Measurements from ENCODE around the gene ZNF587. TPM values are rescaled to one million over a fixed set of nuclear protein-coding genes. Genes with fewer than 3 reads are reported as not detected.
"Not testable (repeated sequence)": the region's sequence is repeated elsewhere in the genome, so short reads cannot be mapped to it uniquely, and the experiment has no call there.

The ZNF587 gene
- total RNA-seq, 1 donor from 2014 or later, result 61.3 TPM

DNA sequence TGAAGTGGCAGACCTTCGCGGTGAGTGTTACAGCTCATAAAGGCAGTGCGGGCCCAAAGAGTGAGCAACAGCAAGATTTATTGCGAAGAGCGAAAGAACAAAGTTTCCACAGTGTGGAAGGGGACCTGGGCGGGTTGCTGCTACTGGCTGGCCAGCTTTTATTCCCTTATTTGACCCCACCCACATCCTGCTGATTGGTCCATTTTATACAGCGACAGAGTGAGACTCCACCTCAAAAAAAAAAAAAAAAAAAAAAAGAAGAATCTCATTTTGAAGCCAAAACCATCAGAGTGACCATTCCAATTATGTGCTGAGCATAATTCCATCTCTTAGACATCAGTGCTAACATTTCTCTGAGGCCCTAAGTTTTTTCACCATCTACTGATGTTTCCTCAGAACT, 33.0 kb upstream of the ZNF587 start:
- H3K9me3 Mint-ChIP-seq, result no peaks in the 10 kb centered on the region
- no peak for TF ChIP-seq CTCF (conservative IDR thresholded peaks at IDR 0.05)
- H3K4me3 Mint-ChIP-seq, result peak overlapping the region; percentile 48
- peak overlapping the region; percentile 55 for H3K27ac Mint-ChIP-seq
- no peak for DNase-seq (ENCODE audit: extremely low spot score, unreplicated experiment)
- peaks cover 11% of the 10 kb centered on the region for H3K36me3 Mint-ChIP-seq
- H3K27me3 Mint-ChIP-seq, result no peaks in the 10 kb centered on the region
- H3K4me1 Mint-ChIP-seq (ENCODE audit: unreplicated experiment), result peaks cover 48% of the 10 kb centered on the region

DNA sequence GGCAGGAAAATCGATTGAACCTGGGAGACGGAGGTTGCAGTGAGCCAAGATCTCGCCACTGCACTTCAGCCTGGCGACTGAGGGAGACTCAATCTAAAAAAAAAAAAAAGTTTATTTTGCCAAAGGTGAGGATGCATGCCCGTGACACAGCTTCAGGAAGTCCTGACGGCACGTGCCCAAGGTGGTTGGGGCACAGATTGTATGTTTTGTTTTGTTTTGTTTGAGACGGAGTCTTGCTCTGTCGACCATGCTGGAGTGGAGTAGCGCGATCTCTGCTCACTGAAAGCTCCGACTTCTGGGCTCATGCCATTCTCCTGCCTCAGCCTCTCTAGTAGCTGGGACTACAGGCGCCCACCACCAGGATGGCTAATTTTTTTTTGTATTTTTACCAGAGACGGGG, 31.7 kb upstream of the ZNF587 start:
- no peaks in the 10 kb centered on the region for H3K27me3 Mint-ChIP-seq
- peaks cover 15% of the 10 kb centered on the region for H3K36me3 Mint-ChIP-seq
- H3K27ac Mint-ChIP-seq, result peak overlapping the region; percentile 96
- no peaks in the 10 kb centered on the region for H3K9me3 Mint-ChIP-seq
- H3K4me3 Mint-ChIP-seq, result peak overlapping the region; percentile 96
- TF ChIP-seq CTCF (conservative IDR thresholded peaks at IDR 0.05), result no peak
- no peak for DNase-seq (ENCODE audit: extremely low spot score, unreplicated experiment)
- H3K4me1 Mint-ChIP-seq (ENCODE audit: unreplicated experiment), result peaks cover 50% of the 10 kb centered on the region

- peak overlapping the region; percentile 96 for H3K27ac Mint-ChIP-seq
- H3K4me1 Mint-ChIP-seq (ENCODE audit: unreplicated experiment), result peaks cover 49% of the 10 kb centered on the region
- DNase-seq (ENCODE audit: extremely low spot score, unreplicated experiment), result no peak
- H3K36me3 Mint-ChIP-seq, result peaks cover 17% of the 10 kb centered on the region
- no peaks in the 10 kb centered on the region for H3K27me3 Mint-ChIP-seq
- TF ChIP-seq CTCF (conservative IDR thresholded peaks at IDR 0.05), result no peak
- H3K9me3 Mint-ChIP-seq, result no peaks in the 10 kb centered on the region
- H3K4me3 Mint-ChIP-seq, result peak overlapping the region; percentile 96
Observed at GRCh38 chr19:57818378-57818777, 31.3 kb upstream of the ZNF587 start.

DNA sequence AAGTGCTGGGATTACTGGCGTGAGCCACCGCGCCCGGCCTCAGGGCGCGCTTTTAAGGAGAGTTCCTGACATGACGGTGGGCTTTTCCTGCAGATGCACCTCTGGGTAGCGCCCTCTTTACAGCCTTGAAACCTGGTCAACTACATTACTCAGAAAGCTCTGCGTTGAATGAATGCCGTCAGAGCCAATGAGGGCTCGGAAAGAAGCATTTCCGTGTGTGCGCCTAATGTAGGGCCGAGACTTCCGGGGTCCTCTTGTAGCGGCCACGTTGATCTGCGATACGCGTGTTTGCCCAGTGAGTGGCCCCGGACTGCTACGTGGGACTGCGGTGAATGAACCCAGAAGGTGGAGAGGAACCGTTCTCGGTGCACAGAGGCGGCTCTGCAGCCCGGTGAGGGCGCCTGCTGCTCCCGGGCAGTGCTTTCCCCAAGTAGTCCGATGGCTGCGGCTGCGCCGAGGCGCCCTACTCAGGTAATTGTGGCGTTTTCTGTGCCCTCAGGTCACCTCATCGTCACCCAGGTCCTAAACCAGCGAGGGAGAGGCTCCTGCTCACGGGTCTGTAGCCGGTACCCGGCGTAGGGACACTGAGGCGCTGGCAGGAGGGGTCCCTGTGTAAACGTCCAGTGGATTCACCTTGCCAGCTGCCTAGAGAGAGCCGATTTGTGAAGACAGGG, 30.0 kb upstream of the ZNF587 start:
- Mint-ChIP-seq H3K27me3 (no peaks in the 10 kb centered on the region), H3K4me3 (peak overlapping the region; percentile 96), H3K4me1 (ENCODE audit: unreplicated experiment) (peaks cover 57% of the 10 kb centered on the region), H3K9me3 (no peaks in the 10 kb centered on the region), H3K27ac (peak overlapping the region; percentile 96), H3K36me3 (peaks cover 27% of the 10 kb centered on the region)
- peak; percentile 14 for TF ChIP-seq CTCF (conservative IDR thresholded peaks at IDR 0.05)
- peak; percentile 77 for DNase-seq (ENCODE audit: extremely low spot score, unreplicated experiment)

GRCh38 chr19:57820599-57820998, 29.1 kb upstream of the ZNF587 start:
- peak overlapping the region; percentile 96 for H3K27ac Mint-ChIP-seq
- H3K27me3 Mint-ChIP-seq, result no peaks in the 10 kb centered on the region
- peak overlapping the region; percentile 96 for H3K4me3 Mint-ChIP-seq
- peaks cover 53% of the 10 kb centered on the region for H3K4me1 Mint-ChIP-seq (ENCODE audit: unreplicated experiment)
- DNase-seq (ENCODE audit: extremely low spot score, unreplicated experiment), result no peak
- H3K36me3 Mint-ChIP-seq, result peaks cover 28% of the 10 kb centered on the region
- H3K9me3 Mint-ChIP-seq, result no peaks in the 10 kb centered on the region
- TF ChIP-seq CTCF (conservative IDR thresholded peaks at IDR 0.05), result no peak

DNA sequence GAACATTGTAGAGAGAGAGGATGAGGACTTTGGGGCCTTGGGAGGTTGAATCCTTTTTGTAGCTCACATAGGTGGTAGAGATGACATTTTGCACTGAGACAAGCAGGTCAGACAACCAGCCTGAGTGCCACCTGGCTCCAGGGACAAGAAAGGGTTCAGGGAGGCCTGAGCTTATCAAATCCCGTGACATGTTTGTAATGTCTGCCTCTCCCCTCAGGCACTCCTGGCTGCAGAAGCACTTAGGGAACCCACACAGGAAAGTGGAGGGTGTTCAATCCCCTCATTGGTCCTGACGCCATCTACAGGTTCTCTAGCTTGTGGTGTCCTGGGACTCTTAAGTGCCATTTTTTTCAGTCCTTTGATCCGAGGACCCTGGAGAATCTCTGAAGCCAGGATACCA, 28.6 kb upstream of the ZNF587 start:
- not testable (repeated sequence) for DNase-seq (ENCODE audit: extremely low spot score, unreplicated experiment); H3K27me3 Mint-ChIP-seq; H3K9me3 Mint-ChIP-seq
- Mint-ChIP-seq H3K27ac (peak overlapping the region; percentile 96), H3K36me3 (peaks cover 31% of the 10 kb centered on the region), H3K4me3 (peak overlapping the region; percentile 96), H3K4me1 (ENCODE audit: unreplicated experiment) (peaks cover 51% of the 10 kb centered on the region)

DNA sequence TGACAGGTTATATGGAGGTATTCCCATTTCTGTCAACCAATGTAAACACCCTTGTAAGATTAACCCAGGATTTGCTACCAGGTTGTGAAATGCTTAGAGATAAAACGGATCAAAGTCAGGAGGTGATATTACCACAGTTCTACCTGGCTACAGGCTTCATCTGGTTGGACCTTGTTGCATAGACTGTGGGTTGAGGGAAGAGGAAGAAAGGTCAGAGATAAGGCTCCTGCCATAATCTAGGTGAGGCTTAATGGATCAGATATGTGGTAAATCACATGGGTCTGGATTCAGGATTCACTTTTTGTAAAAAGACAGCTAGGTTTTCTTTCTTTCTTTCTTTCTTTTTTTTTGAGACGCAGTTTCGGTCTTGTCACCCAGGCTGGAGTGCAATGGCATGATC, 28.2 kb upstream of the ZNF587 start:
- Mint-ChIP-seq H3K36me3 (peaks cover 33% of the 10 kb centered on the region), H3K4me3 (peak overlapping the region; percentile 96), H3K4me1 (ENCODE audit: unreplicated experiment) (peaks cover 47% of the 10 kb centered on the region), H3K27ac (peak overlapping the region; percentile 96)
- DNase-seq (ENCODE audit: extremely low spot score, unreplicated experiment); H3K9me3 Mint-ChIP-seq; H3K27me3 Mint-ChIP-seq: not testable (repeated sequence)

DNA sequence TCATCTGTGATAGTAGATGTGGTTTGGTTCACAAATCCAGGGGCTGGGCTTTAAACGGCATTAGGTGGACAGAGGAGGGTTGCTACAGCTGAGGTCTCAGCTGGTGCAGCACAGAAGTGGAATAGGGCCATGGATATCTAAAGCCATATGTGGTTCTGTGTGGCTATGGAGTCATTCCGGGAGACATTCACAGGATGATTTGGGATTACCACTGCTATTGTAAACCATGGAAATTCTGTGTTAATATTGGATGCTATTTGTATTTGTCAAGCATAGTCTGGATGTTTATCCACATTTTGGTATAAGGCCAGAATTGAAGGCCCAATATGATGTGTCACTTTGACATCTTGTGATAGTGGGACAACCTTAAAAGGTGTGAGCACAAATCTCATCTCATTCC, 26.5 kb upstream of the ZNF587 start:
- not testable (repeated sequence) for H3K27me3 Mint-ChIP-seq; DNase-seq (ENCODE audit: extremely low spot score, unreplicated experiment); H3K9me3 Mint-ChIP-seq
- peaks cover 46% of the 10 kb centered on the region for H3K4me1 Mint-ChIP-seq (ENCODE audit: unreplicated experiment)
- H3K36me3 Mint-ChIP-seq, result peaks cover 42% of the 10 kb centered on the region
- peak overlapping the region; percentile 42 for H3K27ac Mint-ChIP-seq
- H3K4me3 Mint-ChIP-seq, result peak overlapping the region; percentile 33

- Mint-ChIP-seq H3K4me1 (ENCODE audit: unreplicated experiment) (peaks cover 42% of the 10 kb centered on the region), H3K36me3 (peaks cover 42% of the 10 kb centered on the region), H3K4me3 (peak overlapping the region; percentile 18)
- H3K27me3 Mint-ChIP-seq; H3K9me3 Mint-ChIP-seq; DNase-seq (ENCODE audit: extremely low spot score, unreplicated experiment); H3K27ac Mint-ChIP-seq: not testable (repeated sequence)
Observed at GRCh38 chr19:57823608-57824007, 26.1 kb upstream of the ZNF587 start.

Measured in type B pancreatic cell (in vitro differentiated cells).